Neural cell (in vitro differentiated cells): ENCODE measurements around the gene RFX8. TPM values are rescaled to one million over a fixed set of nuclear protein-coding genes. Genes with fewer than 3 reads are reported as not detected.

Experiments
- H2AFZ ChIP-seq: fragments of 200-600, 300-800 bp; sonication (generic), shearing (Covaris generic); 2 replicates; pipeline ENCODE4 v1.6.0; 2014; ENCODE audit warnings: low read depth, mild to moderate bottlenecking, antibody characterized with exemption, low read length, moderate library complexity
- H3F3A ChIP-seq: fragments of 200-600 bp; shearing (Covaris generic); 2 replicates; pipeline ENCODE4 v1.6.1; 2016; ENCODE audit warnings: mild to moderate bottlenecking, moderate library complexity, mixed read lengths, antibody characterized with exemption, low read length; ENCODE audit not compliant: insufficient read depth, poor library complexity, severe bottlenecking
- H3K27ac ChIP-seq: fragments of 200-600, 300-800 bp; sonication (generic), shearing (Covaris generic); 2 replicates; pipeline ENCODE4 v1.5.1; 2014; ENCODE audit warnings: mild to moderate bottlenecking, low read length, moderate library complexity
- H3K27me3 ChIP-seq: fragments of 300-800, 200-600 bp; sonication (generic), shearing (Covaris generic); 2 replicates; pipeline ENCODE4 v1.6.0; 2014; ENCODE audit warnings: mild to moderate bottlenecking, low read depth, low read length, moderate library complexity; ENCODE audit not compliant: insufficient read depth
- H3K36me3 ChIP-seq: fragments of 300-800, 200-600 bp; sonication (generic), shearing (Covaris generic); 2 replicates; pipeline ENCODE4 v1.5.1; 2014; ENCODE audit warnings: mild to moderate bottlenecking, antibody characterized with exemption, low read length, moderate library complexity; ENCODE audit not compliant: insufficient read depth
- H3K4me2 ChIP-seq: fragments of 300-800, 200-600 bp; sonication (generic), shearing (Covaris generic); 2 replicates; pipeline ENCODE4 v1.6.0; 2014; ENCODE audit warnings: mild to moderate bottlenecking, low read length
- H3K4me3 ChIP-seq: fragments of 300-800, 200-600 bp; sonication (generic), shearing (Covaris generic); 2 replicates; pipeline ENCODE4 v1.5.1; 2014; ENCODE audit warnings: mild to moderate bottlenecking, low read length, moderate library complexity
- H3K79me2 ChIP-seq: fragments of 200-600 bp; shearing (Covaris generic); replicated peaks from 2 replicates; pipeline ENCODE4 v1.6.0; 2014; ENCODE audit warnings: mild to moderate bottlenecking, low read length, moderate library complexity; ENCODE audit not compliant: insufficient read depth
- H3K9ac ChIP-seq: fragments of 300-800, 200-600 bp; sonication (generic), shearing (Covaris generic); 2 replicates; pipeline ENCODE4 v1.6.1; 2016; ENCODE audit warnings: mild to moderate bottlenecking, low read length, mixed read lengths
- H3K9me2 ChIP-seq: fragments of 200-600 bp; shearing (Covaris generic); 2 replicates; pipeline ENCODE4 v1.6.1; 2016; ENCODE audit warnings: mild to moderate bottlenecking, low read length, mixed read lengths; ENCODE audit not compliant: insufficient read depth
- H3K9me3 ChIP-seq: fragments of 200-600, 300-800 bp; sonication (generic), shearing (Covaris generic); 2 replicates; pipeline ENCODE4 v1.6.1; 2016; ENCODE audit warnings: mild to moderate bottlenecking, mixed run types, low read length, moderate library complexity, mixed read lengths
- H4K20me1 ChIP-seq: fragments of 200-600 bp; shearing (Covaris generic); 2 replicates; pipeline ENCODE4 v1.6.1; 2016; ENCODE audit warnings: mild to moderate bottlenecking, mixed run types; ENCODE audit not compliant: insufficient read depth
- EP300 ChIP-seq: fragments of 450-650 bp; conservative IDR thresholded peaks from 2 replicates; pipeline ENCODE4 v1.6.1; 2014; ENCODE audit warnings: antibody characterized with exemption, mild to moderate bottlenecking, moderate library complexity; ENCODE audit not compliant: poor library complexity, severe bottlenecking
- EZH2 ChIP-seq: fragments of 200-600, 300-800 bp; shearing (Covaris generic), sonication (generic); IDR thresholded peaks from 2 replicates; pipeline ENCODE4 v1.6.1; 2014; ENCODE audit warnings: antibody characterized with exemption, low read length, borderline replicate concordance, mild to moderate bottlenecking; ENCODE audit not compliant: insufficient read depth, poor library complexity, severe bottlenecking
- MXI1 ChIP-seq: fragments of 450-650 bp; conservative IDR thresholded peaks from 2 replicates; pipeline ENCODE4 v1.6.1; 2014; ENCODE audit warnings: antibody characterized with exemption, mild to moderate bottlenecking; ENCODE audit not compliant: poor library complexity, severe bottlenecking
- POLR2AphosphoS5 ChIP-seq: IDR thresholded peaks from 2 replicates; pipeline ENCODE4 v1.6.1; 2012
- RAD21 ChIP-seq: fragments of 450-650 bp; conservative IDR thresholded peaks from 2 replicates; pipeline ENCODE4 v1.6.1; 2014; ENCODE audit warnings: antibody characterized with exemption, mild to moderate bottlenecking, moderate library complexity
- SMC3 ChIP-seq: fragments of 450-650 bp; conservative IDR thresholded peaks from 2 replicates; pipeline ENCODE4 v1.6.1; 2014; ENCODE audit warnings: antibody characterized with exemption, mild to moderate bottlenecking, moderate library complexity; ENCODE audit not compliant: poor library complexity
- TAF1 ChIP-seq: IDR thresholded peaks from 2 replicates; pipeline ENCODE4 v1.6.1; 2012; ENCODE audit warnings: low read depth
- polyA plus RNA-seq: library from polyadenylated mRNA; depleted of rRNA; stranded (reverse); fragments of >200 nt; gene quantifications from 2 replicates; pipeline ENCODE4 v1.2.3, GENCODE V29; 2014
- TF ChIP-seq, protein P1 (sequence below): fragments of 450-650 bp; IDR thresholded peaks from 2 replicates; pipeline ENCODE4 v1.5.1; 2014; ENCODE audit warnings: antibody characterized with exemption, mild to moderate bottlenecking, moderate library complexity; ENCODE audit not compliant: poor library complexity, severe bottlenecking
- TF ChIP-seq, protein P2 (sequence below): IDR thresholded peaks from 2 replicates; pipeline ENCODE4 v1.6.1; 2012; ENCODE audit warnings: borderline replicate concordance

The RFX8 gene
- polyA plus RNA-seq, 1 donor from 2014 or later, result not detected

DNA sequence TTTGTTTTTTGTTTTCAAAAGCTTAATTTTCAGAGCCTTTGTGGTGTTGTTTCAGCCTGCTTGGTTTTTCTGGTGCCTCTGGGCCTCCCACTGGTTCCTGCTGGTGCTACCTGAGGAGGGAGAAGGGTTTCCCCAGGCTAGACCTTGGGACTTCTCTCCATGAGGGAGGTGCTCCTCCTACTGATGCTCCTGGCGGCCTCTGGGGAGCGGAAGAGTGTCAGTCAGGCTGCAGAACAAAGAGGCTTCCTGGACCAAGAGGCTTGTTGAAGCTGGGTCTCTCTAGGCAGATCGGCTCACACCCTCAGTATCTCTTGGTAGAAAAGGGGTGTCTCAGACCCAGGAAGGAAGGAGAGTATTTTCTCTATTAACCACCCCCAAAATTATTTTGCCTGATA is 32.2 kb downstream of the RFX8 start:
- no peaks in the 10 kb centered on the region for H3F3A ChIP-seq
- no peaks in the 10 kb centered on the region for H4K20me1 ChIP-seq
- no peaks in the 10 kb centered on the region for H3K9me3 ChIP-seq
- no peak overlapping the region for H3K9ac ChIP-seq
- no peaks in the 10 kb centered on the region for H3K79me2 ChIP-seq
- H3K4me3 ChIP-seq, result no peak overlapping the region
- H3K27me3 ChIP-seq, result no peaks in the 10 kb centered on the region
- H3K9me2 ChIP-seq, result no peaks in the 10 kb centered on the region
- H3K36me3 ChIP-seq, result no peaks in the 10 kb centered on the region
- H3K27ac ChIP-seq, result no peak overlapping the region
- no peak overlapping the region for H3K4me2 ChIP-seq
- no peak overlapping the region for H2AFZ ChIP-seq
- TF ChIP-seq POLR2AphosphoS5 (no peak), EP300 (no peak), EZH2 (no peak), TAF1 (no peak), RAD21 (no peak), MXI1 (no peak), SMC3 (no peak)
- TF ChIP-seq, protein P1, sequence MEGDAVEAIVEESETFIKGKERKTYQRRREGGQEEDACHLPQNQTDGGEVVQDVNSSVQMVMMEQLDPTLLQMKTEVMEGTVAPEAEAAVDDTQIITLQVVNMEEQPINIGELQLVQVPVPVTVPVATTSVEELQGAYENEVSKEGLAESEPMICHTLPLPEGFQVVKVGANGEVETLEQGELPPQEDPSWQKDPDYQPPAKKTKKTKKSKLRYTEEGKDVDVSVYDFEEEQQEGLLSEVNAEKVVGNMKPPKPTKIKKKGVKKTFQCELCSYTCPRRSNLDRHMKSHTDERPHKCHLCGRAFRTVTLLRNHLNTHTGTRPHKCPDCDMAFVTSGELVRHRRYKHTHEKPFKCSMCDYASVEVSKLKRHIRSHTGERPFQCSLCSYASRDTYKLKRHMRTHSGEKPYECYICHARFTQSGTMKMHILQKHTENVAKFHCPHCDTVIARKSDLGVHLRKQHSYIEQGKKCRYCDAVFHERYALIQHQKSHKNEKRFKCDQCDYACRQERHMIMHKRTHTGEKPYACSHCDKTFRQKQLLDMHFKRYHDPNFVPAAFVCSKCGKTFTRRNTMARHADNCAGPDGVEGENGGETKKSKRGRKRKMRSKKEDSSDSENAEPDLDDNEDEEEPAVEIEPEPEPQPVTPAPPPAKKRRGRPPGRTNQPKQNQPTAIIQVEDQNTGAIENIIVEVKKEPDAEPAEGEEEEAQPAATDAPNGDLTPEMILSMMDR, result no peak
- TF ChIP-seq, protein P2, sequence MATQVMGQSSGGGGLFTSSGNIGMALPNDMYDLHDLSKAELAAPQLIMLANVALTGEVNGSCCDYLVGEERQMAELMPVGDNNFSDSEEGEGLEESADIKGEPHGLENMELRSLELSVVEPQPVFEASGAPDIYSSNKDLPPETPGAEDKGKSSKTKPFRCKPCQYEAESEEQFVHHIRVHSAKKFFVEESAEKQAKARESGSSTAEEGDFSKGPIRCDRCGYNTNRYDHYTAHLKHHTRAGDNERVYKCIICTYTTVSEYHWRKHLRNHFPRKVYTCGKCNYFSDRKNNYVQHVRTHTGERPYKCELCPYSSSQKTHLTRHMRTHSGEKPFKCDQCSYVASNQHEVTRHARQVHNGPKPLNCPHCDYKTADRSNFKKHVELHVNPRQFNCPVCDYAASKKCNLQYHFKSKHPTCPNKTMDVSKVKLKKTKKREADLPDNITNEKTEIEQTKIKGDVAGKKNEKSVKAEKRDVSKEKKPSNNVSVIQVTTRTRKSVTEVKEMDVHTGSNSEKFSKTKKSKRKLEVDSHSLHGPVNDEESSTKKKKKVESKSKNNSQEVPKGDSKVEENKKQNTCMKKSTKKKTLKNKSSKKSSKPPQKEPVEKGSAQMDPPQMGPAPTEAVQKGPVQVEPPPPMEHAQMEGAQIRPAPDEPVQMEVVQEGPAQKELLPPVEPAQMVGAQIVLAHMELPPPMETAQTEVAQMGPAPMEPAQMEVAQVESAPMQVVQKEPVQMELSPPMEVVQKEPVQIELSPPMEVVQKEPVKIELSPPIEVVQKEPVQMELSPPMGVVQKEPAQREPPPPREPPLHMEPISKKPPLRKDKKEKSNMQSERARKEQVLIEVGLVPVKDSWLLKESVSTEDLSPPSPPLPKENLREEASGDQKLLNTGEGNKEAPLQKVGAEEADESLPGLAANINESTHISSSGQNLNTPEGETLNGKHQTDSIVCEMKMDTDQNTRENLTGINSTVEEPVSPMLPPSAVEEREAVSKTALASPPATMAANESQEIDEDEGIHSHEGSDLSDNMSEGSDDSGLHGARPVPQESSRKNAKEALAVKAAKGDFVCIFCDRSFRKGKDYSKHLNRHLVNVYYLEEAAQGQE, result no peak

DNA sequence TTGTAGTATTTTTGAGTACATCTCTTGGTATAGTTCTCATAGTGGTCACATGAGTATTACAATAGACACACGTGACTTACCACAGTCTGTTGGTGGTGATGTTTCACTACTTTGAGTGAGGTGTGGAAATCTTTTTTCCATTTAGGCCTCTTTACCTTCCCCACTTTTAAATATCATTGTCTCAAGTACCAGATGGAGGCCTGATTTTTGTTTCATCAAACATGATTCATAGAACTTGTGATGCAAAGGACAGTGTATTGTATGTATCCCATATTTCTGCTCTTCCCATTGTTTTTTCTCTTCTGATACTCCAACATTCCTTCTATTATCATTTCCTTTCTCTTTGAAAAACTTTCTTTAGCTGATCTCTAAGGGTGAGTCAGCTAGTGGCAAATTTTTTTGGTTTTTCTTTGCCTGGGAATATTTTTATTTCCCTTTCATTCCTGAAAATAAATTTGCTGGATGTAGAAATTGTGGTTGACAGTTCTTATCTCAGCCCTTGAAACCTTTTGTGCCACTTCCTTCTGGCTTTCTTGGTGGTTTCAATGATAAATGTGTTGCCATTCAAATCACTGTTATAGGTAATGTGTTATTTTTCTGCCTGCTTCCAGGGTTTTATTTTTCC is 32.8 kb downstream of the RFX8 start:
- no peaks in the 10 kb centered on the region for H3K79me2 ChIP-seq
- no peaks in the 10 kb centered on the region for H3K9me2 ChIP-seq
- H3K9me3 ChIP-seq, result no peaks in the 10 kb centered on the region
- TF ChIP-seq SMC3, result no peak
- no peak for TF ChIP-seq POLR2AphosphoS5
- TF ChIP-seq MXI1, result no peak
- TF ChIP-seq EP300, result no peak
- no peak for TF ChIP-seq TAF1
- TF ChIP-seq EZH2, result no peak
- TF ChIP-seq, protein P2, result no peak
- no peak for TF ChIP-seq RAD21
- TF ChIP-seq, protein P1, result no peak
- H3K27ac ChIP-seq, result no peak overlapping the region
- no peaks in the 10 kb centered on the region for H3K36me3 ChIP-seq
- no peak overlapping the region for H3K4me2 ChIP-seq
- no peaks in the 10 kb centered on the region for H3K27me3 ChIP-seq
- H3K4me3 ChIP-seq, result no peak overlapping the region
- no peaks in the 10 kb centered on the region for H4K20me1 ChIP-seq
- H2AFZ ChIP-seq, result no peak overlapping the region
- no peak overlapping the region for H3K9ac ChIP-seq
- H3F3A ChIP-seq, result no peaks in the 10 kb centered on the region
